ENCODE results near the gene LPCAT2. TPM values are rescaled to one million over a fixed set of nuclear protein-coding genes. Genes with fewer than 3 reads are reported as not detected.

The LPCAT2 gene
- total RNA-seq, 1 experiment from 2014 or later: 62.1 TPM

DNA sequence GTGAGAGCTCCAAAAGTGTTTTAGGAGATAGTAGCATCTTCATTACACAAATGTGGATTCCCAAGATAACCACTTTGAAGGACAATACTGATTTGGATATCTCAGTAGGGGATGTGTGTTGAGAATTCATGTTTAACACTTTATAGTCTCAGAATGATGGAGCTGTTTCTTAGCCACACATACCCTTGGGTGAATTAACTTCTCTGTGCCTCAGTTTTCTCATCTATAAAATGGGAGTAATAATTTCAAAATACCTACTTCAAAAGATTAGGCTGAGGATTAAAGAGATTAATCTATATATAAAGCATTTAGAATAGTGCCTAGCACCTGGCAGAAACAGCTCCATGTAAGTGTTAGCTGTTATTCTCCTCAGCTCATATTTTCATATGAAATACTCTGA, 19.0 kb downstream of the LPCAT2 start:
- DNase-seq (ENCODE audit: low read depth, low spot score) (no peak), ATAC-seq (no peak)
- Histone ChIP-seq H3K27ac (ENCODE audit: low read length) (no peak overlapping the region), H3K4me1 (ENCODE audit: control insufficient read depth, insufficient read depth, low read length) (peaks cover 4% of the 10 kb centered on the region; the same call in 1 of the 2 replicates), H3K4me3 (ENCODE audit: low read depth in 2 of 2, low read length in 2 of 2) (no peak overlapping the region), H3K9me3 (ENCODE audit: control insufficient read depth, insufficient read depth, low read depth, low read length) (no peaks in the 10 kb centered on the region), H3K27me3 (ENCODE audit: control insufficient read depth, insufficient read depth, low read length) (no peaks in the 10 kb centered on the region), H3K36me3 (ENCODE audit: control insufficient read depth, insufficient read depth, low read length) (peaks cover 23% of the 10 kb centered on the region)
- intact Hi-C loops (cut with micrococcal nuclease; ENCODE audit: unreplicated experiment): no loop called here
- in situ Hi-C loops (cut with HindIII; ENCODE audit: low pct_unique_long_range_greater_than_20kb, low sequenced_read_pairs): no loop called here
- no TSS peak for BruUV-seq (replicated peaks)
- POLR2A ChIA-PET: interaction anchor here (0.5 to 0.7 kb wide), 3 partner anchors 108 to 313 kb away, joined by 3 read pairs; no protein-coding TSS in a partner anchor
- TF ChIP-seq SIN3A (IDR thresholded peaks at IDR 0.05; ENCODE audit: borderline replicate concordance, insufficient read depth, low read depth, low read length) (no peak), TCF7L2 (IDR thresholded peaks at IDR 0.05; ENCODE audit: low read depth, low read length) (no peak), POLR2AphosphoS5 (IDR thresholded peaks at IDR 0.05; ENCODE audit: low read depth, low read length) (no peak)
- TF ChIP-seq, protein P1, sequence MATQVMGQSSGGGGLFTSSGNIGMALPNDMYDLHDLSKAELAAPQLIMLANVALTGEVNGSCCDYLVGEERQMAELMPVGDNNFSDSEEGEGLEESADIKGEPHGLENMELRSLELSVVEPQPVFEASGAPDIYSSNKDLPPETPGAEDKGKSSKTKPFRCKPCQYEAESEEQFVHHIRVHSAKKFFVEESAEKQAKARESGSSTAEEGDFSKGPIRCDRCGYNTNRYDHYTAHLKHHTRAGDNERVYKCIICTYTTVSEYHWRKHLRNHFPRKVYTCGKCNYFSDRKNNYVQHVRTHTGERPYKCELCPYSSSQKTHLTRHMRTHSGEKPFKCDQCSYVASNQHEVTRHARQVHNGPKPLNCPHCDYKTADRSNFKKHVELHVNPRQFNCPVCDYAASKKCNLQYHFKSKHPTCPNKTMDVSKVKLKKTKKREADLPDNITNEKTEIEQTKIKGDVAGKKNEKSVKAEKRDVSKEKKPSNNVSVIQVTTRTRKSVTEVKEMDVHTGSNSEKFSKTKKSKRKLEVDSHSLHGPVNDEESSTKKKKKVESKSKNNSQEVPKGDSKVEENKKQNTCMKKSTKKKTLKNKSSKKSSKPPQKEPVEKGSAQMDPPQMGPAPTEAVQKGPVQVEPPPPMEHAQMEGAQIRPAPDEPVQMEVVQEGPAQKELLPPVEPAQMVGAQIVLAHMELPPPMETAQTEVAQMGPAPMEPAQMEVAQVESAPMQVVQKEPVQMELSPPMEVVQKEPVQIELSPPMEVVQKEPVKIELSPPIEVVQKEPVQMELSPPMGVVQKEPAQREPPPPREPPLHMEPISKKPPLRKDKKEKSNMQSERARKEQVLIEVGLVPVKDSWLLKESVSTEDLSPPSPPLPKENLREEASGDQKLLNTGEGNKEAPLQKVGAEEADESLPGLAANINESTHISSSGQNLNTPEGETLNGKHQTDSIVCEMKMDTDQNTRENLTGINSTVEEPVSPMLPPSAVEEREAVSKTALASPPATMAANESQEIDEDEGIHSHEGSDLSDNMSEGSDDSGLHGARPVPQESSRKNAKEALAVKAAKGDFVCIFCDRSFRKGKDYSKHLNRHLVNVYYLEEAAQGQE (IDR thresholded peaks at IDR 0.05; ENCODE audit: insufficient read depth in 1 of 2, low read depth in 2 of 2, low read length in 1 of 2): no peak
- TF ChIP-seq, protein P2, sequence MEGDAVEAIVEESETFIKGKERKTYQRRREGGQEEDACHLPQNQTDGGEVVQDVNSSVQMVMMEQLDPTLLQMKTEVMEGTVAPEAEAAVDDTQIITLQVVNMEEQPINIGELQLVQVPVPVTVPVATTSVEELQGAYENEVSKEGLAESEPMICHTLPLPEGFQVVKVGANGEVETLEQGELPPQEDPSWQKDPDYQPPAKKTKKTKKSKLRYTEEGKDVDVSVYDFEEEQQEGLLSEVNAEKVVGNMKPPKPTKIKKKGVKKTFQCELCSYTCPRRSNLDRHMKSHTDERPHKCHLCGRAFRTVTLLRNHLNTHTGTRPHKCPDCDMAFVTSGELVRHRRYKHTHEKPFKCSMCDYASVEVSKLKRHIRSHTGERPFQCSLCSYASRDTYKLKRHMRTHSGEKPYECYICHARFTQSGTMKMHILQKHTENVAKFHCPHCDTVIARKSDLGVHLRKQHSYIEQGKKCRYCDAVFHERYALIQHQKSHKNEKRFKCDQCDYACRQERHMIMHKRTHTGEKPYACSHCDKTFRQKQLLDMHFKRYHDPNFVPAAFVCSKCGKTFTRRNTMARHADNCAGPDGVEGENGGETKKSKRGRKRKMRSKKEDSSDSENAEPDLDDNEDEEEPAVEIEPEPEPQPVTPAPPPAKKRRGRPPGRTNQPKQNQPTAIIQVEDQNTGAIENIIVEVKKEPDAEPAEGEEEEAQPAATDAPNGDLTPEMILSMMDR (IDR thresholded peaks at IDR 0.05): no peak
- CTCF ChIA-PET: no interaction called here

DNA sequence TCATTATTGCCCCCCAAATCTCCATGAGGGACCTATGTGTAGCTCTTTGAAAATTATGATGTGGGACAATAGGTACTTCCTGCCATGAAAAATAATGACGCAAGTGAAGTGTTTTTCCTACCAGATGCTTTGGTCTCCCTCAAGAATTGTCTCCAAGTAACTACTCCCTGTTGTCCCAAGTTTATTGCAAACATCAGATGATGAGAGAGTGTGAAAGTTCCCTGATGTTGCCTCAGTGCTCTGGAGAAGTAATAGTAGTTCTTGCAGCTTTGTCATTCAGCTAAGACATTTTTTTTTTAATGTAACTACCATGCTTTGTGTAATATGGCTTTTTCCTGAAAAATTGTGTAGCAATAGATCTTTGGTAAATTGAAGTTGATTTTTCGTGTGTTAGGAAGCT, 20.1 kb downstream of the LPCAT2 start:
- POLR2A ChIA-PET: interaction anchor here (0.5 to 0.6 kb wide), 2 partner anchors 15 to 67 kb away, joined by 4 to 5 read pairs; no protein-coding TSS in a partner anchor
- intact Hi-C loops (cut with micrococcal nuclease; ENCODE audit: unreplicated experiment): no loop called here
- no peak for DNase-seq (ENCODE audit: low read depth, low spot score)
- no peak for ATAC-seq
- Histone ChIP-seq H3K36me3 (ENCODE audit: control insufficient read depth, insufficient read depth, low read length) (peaks cover 26% of the 10 kb centered on the region), H3K27me3 (ENCODE audit: control insufficient read depth, insufficient read depth, low read length) (no peaks in the 10 kb centered on the region), H3K4me3 (ENCODE audit: low read depth in 2 of 2, low read length in 2 of 2) (no peak overlapping the region), H3K4me1 (ENCODE audit: control insufficient read depth, insufficient read depth, low read length) (no peaks in the 10 kb centered on the region), H3K27ac (ENCODE audit: low read length) (no peak overlapping the region), H3K9me3 (ENCODE audit: control insufficient read depth, insufficient read depth, low read depth, low read length) (no peaks in the 10 kb centered on the region)
- in situ Hi-C loops (cut with HindIII; ENCODE audit: low pct_unique_long_range_greater_than_20kb, low sequenced_read_pairs): no loop called here
- CTCF ChIA-PET: no interaction called here
- TF ChIP-seq, protein P2 (IDR thresholded peaks at IDR 0.05): no peak
- TF ChIP-seq SIN3A (IDR thresholded peaks at IDR 0.05; ENCODE audit: borderline replicate concordance, insufficient read depth, low read depth, low read length) (no peak), TCF7L2 (IDR thresholded peaks at IDR 0.05; ENCODE audit: low read depth, low read length) (no peak), POLR2AphosphoS5 (IDR thresholded peaks at IDR 0.05; ENCODE audit: low read depth, low read length) (no peak)
- TF ChIP-seq, protein P1 (IDR thresholded peaks at IDR 0.05; ENCODE audit: insufficient read depth in 1 of 2, low read depth in 2 of 2, low read length in 1 of 2): no peak
- BruUV-seq (replicated peaks): no TSS peak

Data from Panc1 (cell line).